NCI-H2081 (cell line): ENCODE data around the gene CD55.
A peak's percentile ranks its signal among the peaks of the same experiment; 100 is the strongest.

Experiments
- DNase-seq, 2 experiments: peaks; one replicate each; lab custom pipeline; 2025; lab: John Stamatoyannopoulos, UW

Gene CD55

GRCh38 chr1:207321079-207321789, at the start of gene CD55:
Gene CD55, plus strand, starts transcription at chr1:207321678. Its CDS starts 88 bp downstream, at chr1:207321766.
- DNase-seq, result peak; percentile 88 to 94

- no peak for DNase-seq
Measured at GRCh38 chr1:207274882-207275281, 46.6 kb upstream of the CD55 start.

GRCh38 chr1:207276465-207276864, 45.0 kb upstream of the CD55 start:
- DNase-seq, result no peak

GRCh38 chr1:207277241-207277640, 44.2 kb upstream of the CD55 start:
- DNase-seq, result no peak

- DNase-seq, result no peak
Measured at GRCh38 chr1:207279652-207280051, 41.8 kb upstream of the CD55 start.

GRCh38 chr1:207280706-207281105, 40.8 kb upstream of the CD55 start:
- no peak for DNase-seq

- no peak for DNase-seq
Measured at GRCh38 chr1:207282058-207282457, 39.4 kb upstream of the CD55 start.

- DNase-seq, result no peak
Measured at GRCh38 chr1:207282496-207283380, 38.7 kb upstream of the CD55 start.

GRCh38 chr1:207283421-207283820, 38.1 kb upstream of the CD55 start:
- no peak for DNase-seq

GRCh38 chr1:207284209-207284897, 37.1 kb upstream of the CD55 start:
- DNase-seq, result no peak

GRCh38 chr1:207286786-207287468, 34.6 kb upstream of the CD55 start:
- no peak for DNase-seq

GRCh38 chr1:207288315-207288714, 33.2 kb upstream of the CD55 start:
- DNase-seq, result no peak

GRCh38 chr1:207289756-207290155, 31.7 kb upstream of the CD55 start:
- DNase-seq, result no peak

- no peak for DNase-seq
Measured at GRCh38 chr1:207291723-207292122, 29.8 kb upstream of the CD55 start.

GRCh38 chr1:207298186-207298585, 23.3 kb upstream of the CD55 start:
- no peak for DNase-seq

- DNase-seq, result peak; percentile 1 to 10
Measured at GRCh38 chr1:207298636-207299398, 22.7 kb upstream of the CD55 start.

- no peak for DNase-seq
Measured at GRCh38 chr1:207300970-207301369, 20.5 kb upstream of the CD55 start.

GRCh38 chr1:207302618-207303393, 18.7 kb upstream of the CD55 start:
- DNase-seq, result no peak

- DNase-seq, result no peak
Measured at GRCh38 chr1:207304710-207305488, 16.6 kb upstream of the CD55 start.

GRCh38 chr1:207305489-207305873, 16.0 kb upstream of the CD55 start:
- no peak for DNase-seq
